ENCODE measurements around the gene ZDHHC3. TPM values are rescaled to one million over a fixed set of nuclear protein-coding genes. Genes with fewer than 3 reads are reported as not detected.

ZDHHC3 gene
- total and polyA plus RNA-seq, 4 experiments from 2014 or later = 35.4 to 41.9 (median 38.1) TPM

DNA sequence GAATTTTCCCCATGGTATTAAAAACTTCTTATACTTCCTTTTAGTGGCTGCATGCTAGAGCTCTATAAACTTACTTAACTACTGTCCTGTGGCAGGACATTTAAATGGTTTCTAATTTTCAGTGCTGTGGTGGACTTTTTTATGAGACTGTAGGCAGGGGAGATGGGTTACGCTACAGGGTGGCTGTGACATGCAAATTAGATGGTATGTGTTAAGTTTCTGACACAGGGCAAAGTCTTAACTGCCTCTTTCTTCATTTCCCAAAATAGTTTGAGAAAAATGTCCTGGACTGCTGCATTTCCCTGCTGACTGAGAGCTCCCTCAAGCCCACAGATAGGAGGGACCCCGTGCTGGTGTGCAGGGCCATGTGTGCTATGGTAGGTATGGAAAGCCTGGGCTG, 79.5 kb downstream of the ZDHHC3 start:
- ChIA-PET POLR2A (ENCODE audit: partially characterized antibody) (no interaction called here), CTCF (ENCODE audit: partially characterized antibody) (no interaction called here)
- Mint-ChIP-seq H3K27ac (no peak overlapping the region), H3K4me1 (no peaks in the 10 kb centered on the region), H3K27me3 (peaks cover 7 to 19% of the 10 kb centered on the region in 2 donors), H3K4me3 (no peak overlapping the region), H3K9me3 (no peaks in the 10 kb centered on the region), H3K36me3 (no peaks in the 10 kb centered on the region)
- Histone ChIP-seq H3K4me1 (ENCODE audit: insufficient read depth, low read length) (no peaks in the 10 kb centered on the region), H3K4me3 (ENCODE audit: low read length in 2 of 2) (no peak overlapping the region), H3K9me3 (ENCODE audit: control insufficient read depth in 1 of 2, low read length in 2 of 2) (no peaks in the 10 kb centered on the region), H3K27me3 (ENCODE audit: insufficient read depth, low read length) (no peaks in the 10 kb centered on the region), H3K36me3 (ENCODE audit: insufficient read depth, low read length) (no peaks in the 10 kb centered on the region), H3K27ac (ENCODE audit: low read depth, low read length) (no peak overlapping the region)
- intact Hi-C loops (cut with micrococcal nuclease) = no loop called here
- no peak for DNase-seq

DNA sequence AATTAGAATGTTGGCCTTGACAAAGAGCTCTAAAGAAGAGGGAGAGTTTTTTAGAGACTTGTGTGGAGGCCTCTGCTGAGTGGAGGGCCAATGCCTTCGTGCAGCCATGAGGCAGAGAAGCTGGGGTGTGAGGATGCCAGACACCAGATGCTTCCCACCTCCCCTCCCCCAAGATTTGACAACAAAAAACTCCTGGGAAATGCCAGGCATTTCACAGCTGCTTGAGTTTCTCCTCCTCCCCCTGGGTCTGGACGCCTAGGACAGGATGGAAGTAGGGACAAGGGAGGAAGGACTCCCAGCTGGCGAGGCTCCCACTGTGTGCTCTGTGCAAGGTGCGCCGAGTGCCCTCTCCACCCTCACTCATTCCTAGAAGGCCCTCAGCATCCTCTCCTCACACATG, 81.5 kb downstream of the ZDHHC3 start:
- intact Hi-C loops (cut with micrococcal nuclease) = no loop called here
- Histone ChIP-seq H3K27ac (ENCODE audit: low read depth, low read length) (no peak overlapping the region), H3K36me3 (ENCODE audit: insufficient read depth, low read length) (no peaks in the 10 kb centered on the region), H3K9me3 (ENCODE audit: control insufficient read depth in 1 of 2, low read length in 2 of 2) (no peaks in the 10 kb centered on the region), H3K27me3 (ENCODE audit: insufficient read depth, low read length) (no peaks in the 10 kb centered on the region), H3K4me3 (ENCODE audit: low read length in 2 of 2) (no peak overlapping the region), H3K4me1 (ENCODE audit: insufficient read depth, low read length) (no peaks in the 10 kb centered on the region)
- Mint-ChIP-seq H3K36me3 (no peaks in the 10 kb centered on the region), H3K9me3 (no peaks in the 10 kb centered on the region), H3K4me3 (no peak overlapping the region), H3K4me1 (no peaks in the 10 kb centered on the region), H3K27me3 (peaks cover 3 to 11% of the 10 kb centered on the region in 2 donors), H3K27ac (no peak overlapping the region)
- CTCF ChIA-PET (ENCODE audit: partially characterized antibody) = no interaction called here
- DNase-seq = no peak
- POLR2A ChIA-PET (ENCODE audit: partially characterized antibody) = no interaction called here

DNA sequence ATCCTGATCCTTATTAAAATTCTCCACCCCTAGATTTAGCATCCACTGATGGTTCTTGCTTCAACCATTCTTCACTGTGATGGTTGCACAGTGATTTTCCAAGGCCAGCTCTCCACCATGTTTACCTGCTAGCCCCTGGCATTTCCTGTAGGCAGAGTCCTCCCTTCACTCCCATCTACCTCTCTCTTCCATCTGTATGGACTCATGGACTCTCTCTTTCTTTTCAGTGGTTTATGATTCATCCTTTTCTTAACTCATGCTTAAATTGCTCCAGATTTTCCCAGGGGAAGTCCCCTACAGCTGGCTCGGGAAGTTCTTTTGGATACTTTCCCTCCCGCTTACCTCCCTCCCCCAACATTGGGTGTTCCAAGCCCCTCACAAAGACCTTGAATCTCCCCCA, 82.9 kb downstream of the ZDHHC3 start:
- Mint-ChIP-seq H3K27me3 (peaks cover 0 to 8% of the 10 kb centered on the region in 2 donors), H3K27ac (no peak overlapping the region), H3K4me1 (no peaks in the 10 kb centered on the region), H3K4me3 (no peak overlapping the region), H3K36me3 (no peaks in the 10 kb centered on the region), H3K9me3 (no peaks in the 10 kb centered on the region)
- Histone ChIP-seq H3K4me3 (ENCODE audit: low read length in 2 of 2) (no peak overlapping the region), H3K4me1 (ENCODE audit: insufficient read depth, low read length) (no peaks in the 10 kb centered on the region), H3K9me3 (ENCODE audit: control insufficient read depth in 1 of 2, low read length in 2 of 2) (no peaks in the 10 kb centered on the region), H3K36me3 (ENCODE audit: insufficient read depth, low read length) (no peaks in the 10 kb centered on the region), H3K27me3 (ENCODE audit: insufficient read depth, low read length) (no peaks in the 10 kb centered on the region), H3K27ac (ENCODE audit: low read depth, low read length) (no peak overlapping the region)
- ChIA-PET POLR2A (ENCODE audit: partially characterized antibody) (no interaction called here), CTCF (ENCODE audit: partially characterized antibody) (no interaction called here)
- no peak for DNase-seq
- intact Hi-C loops (cut with micrococcal nuclease) = no loop called here

DNA sequence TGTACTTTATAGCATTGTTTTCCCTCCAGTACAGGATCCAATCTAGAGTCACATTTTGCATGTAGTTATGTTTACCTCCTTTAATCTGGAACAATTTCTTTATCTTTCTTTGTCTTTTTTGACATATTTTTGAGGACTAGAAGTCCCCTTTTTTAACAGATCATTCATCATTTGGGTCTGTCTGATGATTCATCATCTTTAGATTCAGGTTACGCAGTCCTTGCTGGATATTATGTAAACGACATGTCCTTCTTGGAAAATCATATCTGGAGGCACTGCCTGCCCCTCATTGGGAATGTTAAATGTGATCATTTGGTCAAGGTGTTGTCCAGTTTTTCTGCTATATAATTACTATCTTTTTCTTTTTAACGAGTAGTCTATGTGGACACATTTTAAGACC, 83.3 kb downstream of the ZDHHC3 start:
- H3K4me1 Mint-ChIP-seq = no peaks in the 10 kb centered on the region

DNA sequence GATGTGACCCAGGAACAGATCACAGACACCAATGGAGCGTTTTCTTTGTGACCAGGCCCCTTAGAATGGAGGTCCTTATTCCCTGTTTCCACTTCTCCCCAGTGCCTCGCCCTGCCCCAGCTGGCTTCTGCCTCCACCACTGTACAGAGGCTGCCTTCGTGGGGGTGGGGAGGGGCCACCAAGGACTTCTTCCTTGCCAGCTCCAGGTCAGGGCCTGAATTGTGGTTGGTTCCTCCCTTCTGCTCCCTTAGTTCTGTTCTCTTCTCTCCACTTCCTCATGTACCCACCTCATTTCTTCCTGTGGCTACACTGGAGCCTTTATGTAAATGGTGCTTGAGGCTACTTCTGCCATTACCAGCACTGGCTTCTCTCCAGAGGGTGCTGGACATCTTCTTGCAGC, 85.1 kb downstream of the ZDHHC3 start:
- Mint-ChIP-seq H3K4me3 (no peak overlapping the region), H3K27ac (no peak overlapping the region), H3K27me3 (peaks cover 9 to 11% of the 10 kb centered on the region in 2 donors), H3K36me3 (no peaks in the 10 kb centered on the region), H3K9me3 (no peaks in the 10 kb centered on the region), H3K4me1 (no peaks in the 10 kb centered on the region)
- no peaks in the 10 kb centered on the region for H3K27me3 ChIP-seq (ENCODE audit: insufficient read depth, low read length)
- ChIA-PET POLR2A (ENCODE audit: partially characterized antibody) (no interaction called here), CTCF (ENCODE audit: partially characterized antibody) (interaction anchor here (1.2 kb wide), 1 partner anchor 358 kb away, joined by 3 read pairs; no protein-coding TSS in a partner anchor)
- no peaks in the 10 kb centered on the region for H3K36me3 ChIP-seq (ENCODE audit: insufficient read depth, low read length)
- H3K4me3 ChIP-seq (ENCODE audit: low read length in 2 of 2) = no peak overlapping the region
- DNase-seq = no peak
- H3K4me1 ChIP-seq (ENCODE audit: insufficient read depth, low read length) = no peaks in the 10 kb centered on the region
- intact Hi-C loops (cut with micrococcal nuclease) = no loop called here
- H3K9me3 ChIP-seq (ENCODE audit: control insufficient read depth in 1 of 2, low read length in 2 of 2) = no peaks in the 10 kb centered on the region
- H3K27ac ChIP-seq (ENCODE audit: low read depth, low read length) = no peak overlapping the region

More for the DNA sequence above, 83.3 kb downstream of the ZDHHC3 start:
- H3K27me3 Mint-ChIP-seq = peaks cover 0 to 7% of the 10 kb centered on the region in 2 donors
- intact Hi-C loops (cut with micrococcal nuclease) = no loop called here
- H3K36me3 Mint-ChIP-seq = no peaks in the 10 kb centered on the region
- Histone ChIP-seq H3K4me3 (ENCODE audit: low read length in 2 of 2) (no peak overlapping the region), H3K27ac (ENCODE audit: low read depth, low read length) (no peak overlapping the region), H3K27me3 (ENCODE audit: insufficient read depth, low read length) (no peaks in the 10 kb centered on the region), H3K4me1 (ENCODE audit: insufficient read depth, low read length) (no peaks in the 10 kb centered on the region), H3K36me3 (ENCODE audit: insufficient read depth, low read length) (no peaks in the 10 kb centered on the region), H3K9me3 (ENCODE audit: control insufficient read depth in 1 of 2, low read length in 2 of 2) (no peaks in the 10 kb centered on the region)
- CTCF ChIA-PET (ENCODE audit: partially characterized antibody) = no interaction called here
- H3K4me3 Mint-ChIP-seq = no peak overlapping the region
- no peak for DNase-seq
- H3K9me3 Mint-ChIP-seq = no peaks in the 10 kb centered on the region
- H3K27ac Mint-ChIP-seq = no peak overlapping the region
- POLR2A ChIA-PET (ENCODE audit: partially characterized antibody) = no interaction called here

DNA sequence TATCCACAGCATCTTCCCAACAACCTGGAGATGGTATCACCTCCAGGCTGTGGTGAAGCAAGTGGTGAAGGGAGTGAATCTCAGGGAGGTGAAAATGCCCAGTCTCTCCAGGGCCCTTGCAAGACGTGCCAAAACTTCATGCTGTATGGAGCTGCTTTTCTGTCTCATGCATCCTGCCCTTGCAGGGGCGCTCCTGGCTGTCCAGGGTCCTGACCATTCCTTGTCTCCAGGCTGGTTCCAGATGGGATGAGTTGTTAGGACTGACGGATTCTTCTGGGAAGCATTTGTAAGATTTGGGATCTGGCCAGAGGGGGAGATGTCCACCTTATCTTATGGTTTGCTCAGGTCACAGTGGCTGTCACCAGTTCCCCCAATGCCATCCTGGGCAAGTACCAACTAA, 85.7 kb downstream of the ZDHHC3 start:
- Mint-ChIP-seq H3K4me3 (no peak overlapping the region), H3K27me3 (peaks cover 10 to 11% of the 10 kb centered on the region in 2 donors), H3K27ac (no peak overlapping the region), H3K4me1 (no peaks in the 10 kb centered on the region), H3K36me3 (no peaks in the 10 kb centered on the region), H3K9me3 (no peaks in the 10 kb centered on the region)
- ChIA-PET POLR2A (ENCODE audit: partially characterized antibody) (no interaction called here), CTCF (ENCODE audit: partially characterized antibody) (no interaction called here)
- intact Hi-C loops (cut with micrococcal nuclease) = no loop called here
- Histone ChIP-seq H3K36me3 (ENCODE audit: insufficient read depth, low read length) (no peaks in the 10 kb centered on the region), H3K9me3 (ENCODE audit: control insufficient read depth in 1 of 2, low read length in 2 of 2) (no peaks in the 10 kb centered on the region), H3K27ac (ENCODE audit: low read depth, low read length) (no peak overlapping the region), H3K4me1 (ENCODE audit: insufficient read depth, low read length) (no peaks in the 10 kb centered on the region), H3K4me3 (ENCODE audit: low read length in 2 of 2) (no peak overlapping the region), H3K27me3 (ENCODE audit: insufficient read depth, low read length) (no peaks in the 10 kb centered on the region)
- DNase-seq = no peak

DNA sequence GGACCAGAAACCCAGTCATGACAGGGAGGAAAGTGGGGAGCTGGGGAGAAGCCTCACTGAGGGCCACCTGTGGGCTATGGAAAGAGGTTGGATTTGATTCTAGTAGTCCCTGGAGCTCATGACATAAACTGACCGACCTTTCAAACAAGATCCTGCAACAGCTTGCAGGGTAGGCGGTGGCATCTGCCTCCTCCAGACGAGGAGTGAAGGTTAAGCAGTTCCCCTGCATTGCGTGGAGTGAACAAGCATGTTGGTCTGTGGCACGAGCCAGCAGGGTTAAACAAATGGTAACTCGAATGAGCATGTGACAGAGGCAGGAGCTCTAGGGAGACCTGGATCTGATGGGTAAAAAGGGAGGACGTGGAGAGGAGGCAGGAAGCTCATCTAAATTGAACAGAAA, 88.9 kb downstream of the ZDHHC3 start:
- DNase-seq = no peak
- Mint-ChIP-seq H3K36me3 (no peaks in the 10 kb centered on the region), H3K27me3 (peaks cover 10 to 13% of the 10 kb centered on the region in 2 donors), H3K4me1 (no peaks in the 10 kb centered on the region), H3K27ac (no peak overlapping the region), H3K4me3 (no peak overlapping the region), H3K9me3 (no peaks in the 10 kb centered on the region)
- H3K9me3 ChIP-seq (ENCODE audit: control insufficient read depth in 1 of 2, low read length in 2 of 2) = no peaks in the 10 kb centered on the region
- no peak overlapping the region for H3K27ac ChIP-seq (ENCODE audit: low read depth, low read length)
- no peaks in the 10 kb centered on the region for H3K36me3 ChIP-seq (ENCODE audit: insufficient read depth, low read length)
- intact Hi-C loops (cut with micrococcal nuclease) = no loop called here
- no peaks in the 10 kb centered on the region for H3K27me3 ChIP-seq (ENCODE audit: insufficient read depth, low read length)
- H3K4me3 ChIP-seq (ENCODE audit: low read length in 2 of 2) = no peak overlapping the region
- ChIA-PET CTCF (ENCODE audit: partially characterized antibody) (no interaction called here), POLR2A (ENCODE audit: partially characterized antibody) (no interaction called here)
- no peaks in the 10 kb centered on the region for H3K4me1 ChIP-seq (ENCODE audit: insufficient read depth, low read length)

DNA sequence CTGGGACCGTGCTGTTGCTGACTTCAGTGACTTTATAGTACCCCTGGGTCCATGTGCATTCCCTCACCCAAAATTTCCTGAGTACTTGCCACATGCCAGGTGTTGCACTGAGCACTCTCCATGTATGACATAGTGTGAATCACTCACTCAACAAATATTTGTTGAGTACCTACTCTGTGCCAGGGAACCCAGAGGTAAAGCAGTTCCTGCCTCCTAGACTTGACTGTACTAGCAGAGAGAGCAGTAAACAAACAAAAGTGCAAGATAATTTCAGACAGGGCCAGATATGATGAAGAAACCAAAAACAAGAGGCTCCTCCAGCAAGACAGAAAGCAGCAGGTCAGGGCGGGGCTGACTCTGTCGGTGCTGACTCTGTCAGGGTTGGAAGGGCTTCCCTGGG, 89.4 kb downstream of the ZDHHC3 start:
- Mint-ChIP-seq H3K27ac (no peak overlapping the region), H3K36me3 (no peaks in the 10 kb centered on the region), H3K4me1 (no peaks in the 10 kb centered on the region), H3K27me3 (peaks cover 10 to 13% of the 10 kb centered on the region in 2 donors), H3K4me3 (no peak overlapping the region), H3K9me3 (no peaks in the 10 kb centered on the region)
- Histone ChIP-seq H3K36me3 (ENCODE audit: insufficient read depth, low read length) (no peaks in the 10 kb centered on the region), H3K9me3 (ENCODE audit: control insufficient read depth in 1 of 2, low read length in 2 of 2) (no peaks in the 10 kb centered on the region), H3K27ac (ENCODE audit: low read depth, low read length) (no peak overlapping the region), H3K4me3 (ENCODE audit: low read length in 2 of 2) (no peak overlapping the region), H3K4me1 (ENCODE audit: insufficient read depth, low read length) (no peaks in the 10 kb centered on the region), H3K27me3 (ENCODE audit: insufficient read depth, low read length) (no peaks in the 10 kb centered on the region)
- POLR2A ChIA-PET (ENCODE audit: partially characterized antibody) = no interaction called here
- CTCF ChIA-PET (ENCODE audit: partially characterized antibody) = no interaction called here
- intact Hi-C loops (cut with micrococcal nuclease) = no loop called here
- no peak for DNase-seq
